T-helper 22 cell (primary cell): Measurements from ENCODE around the gene SINHCAF.

Experiments
- DNase-seq: peaks from one replicate; pipeline ENCODE4 v3.0.0-alpha.2; 2020; ENCODE audit warnings: low read depth

Gene SINHCAF

GRCh38 chr12:31232361-31232965, 93.5 kb downstream of the SINHCAF start:
- no peak for DNase-seq

GRCh38 chr12:31231611-31232360, 94.2 kb downstream of the SINHCAF start:
- DNase-seq, result no peak
